ENCODE measurements around the gene FAM185A.

- TF ChIP-seq CTCF (conservative IDR thresholded peaks at IDR 0.05 in 1 of 2, IDR thresholded peaks at IDR 0.05 in 1 of 2; ENCODE audit: extremely low read depth in 1 of 2, insufficient read depth in 1 of 2, low read depth in 1 of 2, low read length in 2 of 2) (no peak), EZH2 (IDR thresholded peaks at IDR 0.05; ENCODE audit: borderline replicate concordance, low read length) (no peak)
These were observed 87.6 kb downstream of the FAM185A start for GRCh38 chr7:102836191-102836919.
